Ureter (tissue), 1 donor: Measurements from ENCODE around the gene XRCC3. TPM values are rescaled to one million over a fixed set of nuclear protein-coding genes. Genes with fewer than 3 reads are reported as not detected.
A peak's percentile ranks its signal among the peaks of the same experiment; 100 is the strongest.

ENCODE experiments used
- DNase-seq: peaks from one replicate; pipeline ENCODE4 v3.0.0-alpha.2; 2020; ENCODE audit warnings: low spot score
- total RNA-seq: library from RNA; stranded (reverse); gene quantifications from one replicate; pipeline ENCODE4 v1.2.4, GENCODE V29; 2023
- donor health status: DM: yes; HTN: yes; CAD: no.

The XRCC3 gene
- total RNA-seq, 1 donor from 2014 or later = 15.7 TPM

GRCh38 chr14:103706551-103707328, 8.5 kb downstream of the XRCC3 start:
- no peak for DNase-seq

- DNase-seq = no peak
Observed at GRCh38 chr14:103705504-103706284, 9.6 kb downstream of the XRCC3 start.

- peak; percentile 90 for DNase-seq
Observed at GRCh38 chr14:103705118-103705503, 10.1 kb downstream of the XRCC3 start.

- no peak for DNase-seq
Observed at GRCh38 chr14:103704708-103705107, 10.5 kb downstream of the XRCC3 start.

- DNase-seq = no peak
Observed at GRCh38 chr14:103703433-103704385, 11.5 kb downstream of the XRCC3 start.

- DNase-seq = no peak
Observed at GRCh38 chr14:103702497-103703432, 12.5 kb downstream of the XRCC3 start.

GRCh38 chr14:103702095-103702494, 13.2 kb downstream of the XRCC3 start:
- no peak for DNase-seq

GRCh38 chr14:103700753-103701490, 14.3 kb downstream of the XRCC3 start:
- no peak for DNase-seq

GRCh38 chr14:103699901-103700752, 15.1 kb downstream of the XRCC3 start:
- no peak for DNase-seq

- DNase-seq = no peak
Observed at GRCh38 chr14:103699261-103699661, 16.0 kb downstream of the XRCC3 start.

GRCh38 chr14:103698380-103699260, 16.6 kb downstream of the XRCC3 start:
- DNase-seq = peak; percentile 87

GRCh38 chr14:103697603-103698379, 17.5 kb downstream of the XRCC3 start:
- no peak for DNase-seq

- no peak for DNase-seq
Observed at GRCh38 chr14:103697206-103697602, 18.0 kb downstream of the XRCC3 start.

- DNase-seq = no peak
Observed at GRCh38 chr14:103696466-103697071, 18.7 kb downstream of the XRCC3 start.

- no peak for DNase-seq
Observed at GRCh38 chr14:103696070-103696402, 19.2 kb downstream of the XRCC3 start.

GRCh38 chr14:103695296-103696069, 19.8 kb downstream of the XRCC3 start:
- no peak for DNase-seq
